ENCODE data around the gene CDC20B. TPM values are rescaled to one million over a fixed set of nuclear protein-coding genes. Genes with fewer than 3 reads are reported as not detected.

The CDC20B gene
- total and polyA plus RNA-seq, 2 of the 8 experiments (the other 6 are each of a cell fraction or from before 2014, with no cell fraction given): 0.06 TPM; not detected in 1

DNA sequence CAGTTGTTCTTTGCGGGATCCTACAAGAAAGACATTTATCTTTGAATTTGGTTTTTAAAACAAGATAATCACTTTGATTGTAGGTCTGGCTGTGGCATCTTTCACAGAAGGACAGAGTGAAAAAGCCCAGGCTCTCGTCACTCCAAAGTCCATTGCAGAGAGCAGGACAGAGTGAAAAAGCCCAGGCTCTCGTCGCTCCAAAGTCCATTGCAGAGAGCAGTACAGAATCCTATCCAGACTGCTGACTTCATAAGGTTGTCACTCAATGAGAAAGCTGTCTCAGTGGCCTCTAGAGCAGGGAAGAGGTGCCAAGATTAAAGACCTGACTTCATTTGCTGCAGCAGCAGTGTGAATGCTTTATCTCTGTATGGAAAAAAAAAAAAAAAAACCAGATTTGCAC, 29.4 kb downstream of the CDC20B start:
- no peak for FAIRE-seq
- Histone ChIP-seq H3K18ac (ENCODE audit: extremely low read depth, low read length) (no peak overlapping the region), H3K36me3 (ENCODE audit: control insufficient read depth in 2 of 4, insufficient read depth in 4 of 4, low read length in 3 of 4) (no peaks in the 10 kb centered on the region), H4K5ac (ENCODE audit: insufficient read length, low read depth, low read length) (no peak overlapping the region), H3K27ac (ENCODE audit: low read depth, low read length) (no peak overlapping the region), H2BK5ac (ENCODE audit: low read depth, low read length) (no peak overlapping the region), H3K56ac (replicated peaks; ENCODE audit: insufficient read length, low read depth, low read length) (no peak overlapping the region), H3K4me2 (ENCODE audit: insufficient read depth in 1 of 2, low read depth in 2 of 2, low read length in 2 of 2) (no peak overlapping the region), H3K9me3 (ENCODE audit: insufficient read depth in 2 of 2, low read depth in 1 of 2, low read length in 1 of 2) (no peaks in the 10 kb centered on the region), H3K9ac (replicated peaks in 1 of 4; ENCODE audit: extremely low read depth in 1 of 4, low read depth in 3 of 4, low read length in 3 of 4) (no peak overlapping the region), H2AFZ (ENCODE audit: low read length) (no peak overlapping the region), H2AK5ac (ENCODE audit: low read depth, low read length) (no peak overlapping the region), H2BK15ac (ENCODE audit: low read length) (no peak overlapping the region), H4K8ac (ENCODE audit: extremely low read depth, insufficient read depth, low read length) (no peak overlapping the region), H3K4me1 (replicated peaks in 1 of 4; ENCODE audit: control insufficient read depth in 3 of 4, insufficient read depth in 4 of 4, low read length in 3 of 4) (no peaks in the 10 kb centered on the region), H3K23me2 (ENCODE audit: low read depth, low read length) (no peaks in the 10 kb centered on the region), H2BK120ac (replicated peaks; ENCODE audit: low read depth, low read length) (no peak overlapping the region), H3K79me1 (ENCODE audit: low read depth, low read length) (no peaks in the 10 kb centered on the region), H3K4ac (replicated peaks; ENCODE audit: insufficient read length, low read depth, low read length) (no peak overlapping the region), H3K14ac (ENCODE audit: insufficient read length) (no peak overlapping the region), H3K4me3 (ENCODE audit: extremely low read depth in 1 of 4, insufficient read depth in 2 of 4, low read depth in 3 of 4, low read length in 4 of 4) (no peak overlapping the region), H2BK12ac (ENCODE audit: low read depth, low read length) (no peak overlapping the region), H3K79me2 (ENCODE audit: control insufficient read depth in 1 of 2, insufficient read depth in 2 of 2, low read length in 2 of 2) (no peaks in the 10 kb centered on the region), H4K20me1 (replicated peaks in 1 of 2; ENCODE audit: control insufficient read depth in 1 of 2, insufficient read depth in 2 of 2, low read length in 2 of 2) (no peaks in the 10 kb centered on the region), H2BK20ac (ENCODE audit: low read length) (no peak overlapping the region), H4K91ac (replicated peaks; ENCODE audit: insufficient read length, low read length) (no peak overlapping the region), H3K23ac (ENCODE audit: insufficient read length) (no peak overlapping the region), H3K27me3 (replicated peaks in 1 of 4; ENCODE audit: control insufficient read depth in 3 of 4, extremely low read depth in 1 of 4, insufficient read depth in 3 of 4, low read length in 3 of 4) (no peaks in the 10 kb centered on the region)
- no peak for DNase-seq (ENCODE audit: low read depth in 1 of 2, low spot score in 2 of 2)
- POLR2A ChIA-PET (ENCODE audit: partially characterized antibody): no interaction called here
- CTCF ChIA-PET (ENCODE audit: partially characterized antibody): interaction anchor here (0.6 to 3.6 kb wide), 5 partner anchors 16 to 626 kb away, joined by 3 to 59 read pairs (median 4); partner anchors contain the start of gene SNX18
- 69% methylated on average over 4 of the region's 4 CpGs; no CpG with 5 or more reads in 1 of the 2 experiments for WGBS, 2 experiments (ENCODE audit: extremely low coverage in 1 of 2, insufficient coverage in 1 of 2, insufficient read length in 1 of 2, insufficient replicate concordance in 2 of 2, low coverage in 1 of 2, low lambda C conversion rate in 2 of 2, missing lambda C conversion rate in 1 of 2)
- TF ChIP-seq SP4 (IDR thresholded peaks at IDR 0.05; ENCODE audit: low read length) (no peak), HDAC6 (IDR thresholded peaks at IDR 0.05; ENCODE audit: low read depth, low read length) (no peak), NRF1 (IDR thresholded peaks at IDR 0.05; ENCODE audit: low read depth, low read length) (no peak)

Data from H1 (cell line).